T-helper 2 cell treated with Interferon-gamma antibody and Interleukin-4, amounts not matched to agents 5 μg/mL and 100 μg/mL, for 36 hours (primary cell): ENCODE measurements around the gene GAS6.
"Not testable (repeated sequence)": the region's sequence is repeated elsewhere in the genome, so short reads cannot be mapped to it uniquely, and the experiment has no call there.

Experiments used
- DNase-seq: peaks from one replicate; pipeline ENCODE4 v3.0.0; 2021; ENCODE audit warnings: low spot score
- H3K27ac Mint-ChIP-seq: one replicate; pipeline ENCODE4 v1.8.0; 2021; ENCODE audit warnings: mild to moderate bottlenecking, mixed read lengths
- H3K27me3 Mint-ChIP-seq: one replicate; pipeline ENCODE4 v1.8.0; 2021; ENCODE audit warnings: low read depth, mixed read lengths
- H3K36me3 Mint-ChIP-seq: one replicate; pipeline ENCODE4 v1.8.0; 2021; ENCODE audit warnings: low read depth, mixed read lengths
- H3K4me1 Mint-ChIP-seq: one replicate; pipeline ENCODE4 v1.8.0; 2021; ENCODE audit warnings: low read depth, mixed read lengths
- H3K4me3 Mint-ChIP-seq: one replicate; pipeline ENCODE4 v1.8.0; 2022; ENCODE audit warnings: mild to moderate bottlenecking, moderate library complexity, mixed read lengths
- H3K9me3 Mint-ChIP-seq: one replicate; pipeline ENCODE4 v1.8.0; 2021; ENCODE audit warnings: mixed read lengths

The GAS6 gene

DNA sequence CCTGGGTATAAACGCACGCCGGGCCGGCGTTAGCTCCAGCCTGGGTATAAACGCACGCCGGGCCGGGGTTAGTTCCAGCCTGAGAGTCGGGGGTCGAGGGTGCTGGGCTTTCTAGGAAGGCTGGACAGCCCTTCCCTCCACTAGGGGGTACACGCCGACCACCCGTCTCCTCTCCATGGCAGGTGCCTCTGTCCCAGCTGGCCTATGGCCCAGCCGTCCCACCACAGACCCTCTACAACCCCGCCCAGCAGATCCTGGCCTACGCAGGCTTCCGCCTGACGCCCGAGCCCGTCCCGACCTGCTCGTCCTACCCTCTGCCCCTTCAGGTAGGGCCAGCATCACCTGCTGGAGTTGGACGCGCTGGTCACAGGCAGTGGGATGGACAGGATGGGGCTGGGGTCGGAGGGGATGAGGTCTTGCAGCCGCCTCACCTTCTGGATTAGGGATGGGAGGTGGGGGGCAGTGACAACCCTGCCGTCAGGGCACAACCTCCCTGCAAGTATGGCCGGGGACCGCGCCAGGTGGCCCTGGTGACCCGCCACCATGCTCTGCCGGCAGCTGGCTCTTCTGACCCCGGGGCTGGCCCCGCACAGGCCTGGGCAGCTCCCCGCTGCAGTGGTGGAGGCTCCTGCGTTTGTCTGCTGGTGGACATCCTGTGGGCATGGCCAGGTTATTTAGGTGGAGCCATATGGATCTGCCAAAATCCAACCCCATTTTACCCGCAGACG, 59.0 kb downstream of the GAS6 start:
- Mint-ChIP-seq H3K27ac (no peak overlapping the region), H3K4me3 (no peak overlapping the region), H3K4me1 (no peaks in the 10 kb centered on the region), H3K9me3 (peaks cover 12% of the 10 kb centered on the region), H3K27me3 (no peaks in the 10 kb centered on the region), H3K36me3 (no peaks in the 10 kb centered on the region)
- no peak for DNase-seq

DNA sequence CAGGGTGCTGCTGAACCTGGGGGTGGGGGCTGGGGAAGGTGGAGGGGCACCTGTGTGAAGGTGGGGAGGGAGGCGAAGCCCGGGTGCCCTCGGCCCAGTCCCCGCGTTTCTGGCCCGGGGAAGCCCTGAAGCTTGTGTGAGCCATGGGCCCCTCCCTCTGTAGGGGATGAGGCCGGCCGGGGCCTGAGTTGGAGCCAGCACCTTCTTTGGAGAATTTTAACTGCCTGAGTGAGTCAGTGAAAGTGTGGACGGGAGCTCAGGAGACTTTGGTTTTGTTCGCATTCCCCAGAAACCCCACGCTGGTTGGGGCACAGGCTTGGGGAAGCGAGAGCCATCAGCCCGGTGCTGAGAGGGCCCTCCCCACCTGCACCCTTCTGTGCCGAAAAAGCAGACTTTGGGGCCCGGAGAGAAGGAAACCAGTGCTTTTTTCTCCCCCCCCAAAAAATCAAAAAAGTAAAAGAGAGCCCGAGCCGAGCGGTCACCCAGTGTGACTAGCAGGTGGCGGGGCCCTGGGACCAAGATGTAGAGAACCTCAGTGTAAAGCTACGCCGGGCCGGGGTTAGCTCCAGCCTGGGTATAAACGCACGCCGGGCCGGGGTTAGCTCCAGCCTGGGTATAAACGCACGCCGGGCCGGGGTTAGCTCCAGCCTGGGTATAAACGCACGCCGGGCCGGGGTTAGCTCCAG, 59.7 kb downstream of the GAS6 start:
- Mint-ChIP-seq H3K4me1 (no peaks in the 10 kb centered on the region), H3K27ac (no peak overlapping the region), H3K27me3 (no peaks in the 10 kb centered on the region), H3K4me3 (no peak overlapping the region), H3K9me3 (peaks cover 12% of the 10 kb centered on the region), H3K36me3 (no peaks in the 10 kb centered on the region)
- no peak for DNase-seq

DNA sequence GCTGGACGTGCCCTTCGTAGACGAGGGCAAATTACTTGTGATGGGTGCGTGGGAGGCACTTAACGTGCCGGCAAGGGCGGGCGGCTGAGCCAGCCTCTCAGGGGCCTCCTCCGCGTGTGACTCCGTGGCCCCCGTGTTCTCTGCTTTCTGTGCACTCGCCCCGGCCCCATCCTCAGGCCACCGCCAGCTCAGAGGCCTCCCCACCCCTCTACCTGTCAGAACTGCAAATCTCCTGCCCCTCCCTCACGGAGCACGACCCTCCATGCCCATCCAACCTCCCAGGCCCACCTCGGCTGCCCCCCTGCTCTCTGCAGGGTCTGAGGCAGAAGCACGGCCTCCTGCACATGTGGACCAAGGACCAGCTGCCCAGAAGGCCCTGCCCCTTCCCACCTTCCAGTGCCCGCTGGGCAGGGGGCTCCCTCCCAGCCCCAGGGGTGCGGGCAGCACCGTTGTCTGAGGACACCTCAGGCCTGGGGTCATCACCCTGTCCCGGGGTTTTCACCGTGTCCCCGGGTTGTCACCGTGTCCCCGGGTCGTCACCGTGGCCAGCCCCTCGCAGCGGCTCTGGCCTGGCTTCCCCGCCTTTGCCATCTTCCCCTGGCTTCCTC, 60.4 kb downstream of the GAS6 start:
- Mint-ChIP-seq H3K4me1 (no peaks in the 10 kb centered on the region), H3K4me3 (no peak overlapping the region), H3K36me3 (no peaks in the 10 kb centered on the region), H3K27me3 (no peaks in the 10 kb centered on the region), H3K9me3 (peaks cover 7% of the 10 kb centered on the region), H3K27ac (no peak overlapping the region)
- no peak for DNase-seq

DNA sequence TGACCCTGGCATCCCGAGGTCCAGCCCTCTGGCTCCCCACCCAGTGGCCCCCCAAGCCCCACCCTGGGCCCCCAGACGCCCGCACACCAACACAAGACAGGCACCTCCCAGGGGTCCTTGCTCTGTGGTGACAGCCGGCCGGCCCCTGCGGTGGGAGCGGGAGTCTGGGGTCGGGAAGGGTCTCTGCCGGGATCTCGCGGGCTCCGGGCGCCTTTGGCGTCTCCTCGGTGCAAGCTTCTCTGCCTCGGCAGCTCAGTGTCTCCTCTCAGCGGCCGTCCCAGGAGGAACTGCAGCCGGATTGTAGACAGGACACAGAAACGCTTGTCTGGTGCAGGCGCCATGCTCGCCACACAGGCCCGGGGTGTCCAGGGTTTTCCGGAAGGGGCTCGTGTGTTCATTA, 61.1 kb downstream of the GAS6 start:
- Mint-ChIP-seq H3K27me3 (no peaks in the 10 kb centered on the region), H3K4me1 (no peaks in the 10 kb centered on the region), H3K9me3 (no peaks in the 10 kb centered on the region), H3K27ac (no peak overlapping the region), H3K4me3 (no peak overlapping the region), H3K36me3 (no peaks in the 10 kb centered on the region)
- DNase-seq: no peak

DNA sequence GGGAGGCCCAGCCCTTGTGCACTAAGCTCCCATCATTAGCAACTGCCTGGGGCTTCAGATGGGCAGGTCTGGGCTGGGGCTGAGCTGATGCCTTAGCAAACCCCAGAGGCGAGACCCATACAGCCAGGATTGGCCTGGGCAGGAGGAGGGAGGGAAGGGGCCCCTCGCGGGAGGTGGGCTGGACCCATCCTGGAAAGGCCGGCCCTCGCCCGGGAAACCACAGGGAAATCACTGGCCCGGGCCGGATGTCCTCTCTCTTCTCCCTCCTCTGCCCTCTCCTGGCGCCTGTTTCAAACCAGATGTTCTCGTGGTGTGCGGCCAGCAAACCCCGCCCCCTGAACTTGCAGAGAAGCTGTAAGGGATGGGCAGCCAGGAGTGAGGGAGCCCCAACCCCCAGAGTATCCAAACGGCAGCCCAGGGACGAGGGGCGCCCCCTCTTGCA, 61.8 kb downstream of the GAS6 start:
- Mint-ChIP-seq H3K27ac (no peak overlapping the region), H3K9me3 (no peaks in the 10 kb centered on the region), H3K4me3 (no peak overlapping the region), H3K36me3 (no peaks in the 10 kb centered on the region), H3K27me3 (no peaks in the 10 kb centered on the region), H3K4me1 (no peaks in the 10 kb centered on the region)
- DNase-seq: no peak

DNA sequence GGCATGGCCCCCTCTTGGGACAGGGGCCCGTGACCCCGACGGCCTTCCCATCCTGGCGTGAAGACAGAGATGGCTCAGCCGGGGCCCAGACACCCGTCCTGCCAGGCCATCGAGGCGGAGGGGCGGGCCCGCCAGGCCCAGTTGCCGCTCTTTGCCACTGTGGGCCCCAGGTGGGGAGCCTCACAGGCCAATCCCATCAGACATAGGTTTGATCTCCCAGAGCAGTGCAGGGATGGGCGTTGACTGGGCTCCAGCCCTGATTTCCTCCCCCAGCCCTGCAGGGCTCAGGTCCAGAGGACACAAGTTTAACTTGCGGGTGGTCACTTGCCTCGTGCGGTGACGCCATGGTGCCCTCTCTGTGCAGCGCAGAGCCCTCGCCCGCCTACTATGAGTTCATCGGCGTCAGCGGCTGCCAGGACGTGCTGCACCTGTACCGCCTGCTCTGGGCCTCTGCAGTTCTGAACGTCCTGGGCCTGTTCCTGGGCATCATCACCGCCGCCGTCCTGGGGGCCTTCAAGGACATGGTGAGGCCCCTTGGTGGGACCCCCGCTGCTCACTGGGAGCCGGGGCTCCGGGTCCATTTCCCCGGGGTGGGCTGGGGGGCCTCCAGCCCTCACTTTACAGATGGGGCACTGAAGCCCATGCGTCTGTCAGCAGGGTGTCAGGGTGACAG, 62.5 kb downstream of the GAS6 start:
- no peak overlapping the region for H3K27ac Mint-ChIP-seq
- no peaks in the 10 kb centered on the region for H3K4me1 Mint-ChIP-seq
- H3K27me3 Mint-ChIP-seq: no peaks in the 10 kb centered on the region
- H3K36me3 Mint-ChIP-seq: no peaks in the 10 kb centered on the region
- DNase-seq: no peak
- no peak overlapping the region for H3K4me3 Mint-ChIP-seq
- H3K9me3 Mint-ChIP-seq: no peaks in the 10 kb centered on the region

DNA sequence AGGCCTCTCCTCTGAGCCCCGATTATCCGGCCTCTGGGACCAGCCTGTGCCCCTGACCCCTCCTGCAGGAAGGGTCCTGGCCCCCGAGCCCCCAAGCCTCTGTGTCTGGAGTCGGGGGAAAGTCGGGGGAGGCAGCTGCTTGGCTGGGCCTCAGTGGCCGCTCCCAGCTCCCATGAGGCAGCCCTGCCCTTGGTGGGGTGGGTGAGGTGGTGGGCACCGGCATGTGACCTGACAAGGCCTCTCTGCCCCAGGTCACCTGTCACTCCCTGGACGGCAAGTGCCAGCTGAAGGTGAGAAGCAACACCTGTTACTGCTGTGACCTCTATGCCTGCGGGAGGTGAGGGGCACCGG, 63.3 kb downstream of the GAS6 start:
- Mint-ChIP-seq H3K4me1 (no peaks in the 10 kb centered on the region), H3K27me3 (no peaks in the 10 kb centered on the region), H3K4me3 (no peak overlapping the region), H3K9me3 (no peaks in the 10 kb centered on the region), H3K27ac (no peak overlapping the region), H3K36me3 (no peaks in the 10 kb centered on the region)
- DNase-seq: no peak

DNA sequence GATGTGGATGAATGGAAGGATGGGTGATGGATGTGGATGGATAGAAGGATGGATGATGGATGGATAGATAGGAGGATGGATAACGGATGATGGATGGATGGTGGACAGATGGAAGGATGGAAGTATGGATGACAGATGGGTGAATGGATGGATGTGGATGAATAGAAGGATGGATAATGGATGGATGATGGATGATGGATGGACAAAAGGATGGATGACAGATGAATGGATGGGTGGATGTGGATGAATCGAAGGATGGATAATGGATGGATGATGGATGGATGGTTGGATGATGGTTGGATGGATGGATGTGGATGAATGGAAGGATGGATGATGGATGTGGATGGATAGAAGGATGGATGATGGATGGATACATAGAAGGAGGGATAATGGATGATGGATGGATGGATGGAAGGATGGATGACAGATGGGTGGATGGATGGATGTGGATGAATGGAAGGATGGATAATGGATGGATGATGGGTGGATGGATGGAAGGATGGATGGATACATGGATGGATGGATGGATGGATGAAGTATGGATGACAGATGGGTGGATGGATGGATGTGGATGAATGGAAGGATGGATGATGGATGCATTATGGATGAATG, 65.6 kb downstream of the GAS6 start:
- Mint-ChIP-seq H3K36me3 (no peaks in the 10 kb centered on the region), H3K4me3 (no peak overlapping the region), H3K27ac (no peak overlapping the region), H3K4me1 (no peaks in the 10 kb centered on the region), H3K27me3 (no peaks in the 10 kb centered on the region), H3K9me3 (no peaks in the 10 kb centered on the region)
- no peak for DNase-seq

DNA sequence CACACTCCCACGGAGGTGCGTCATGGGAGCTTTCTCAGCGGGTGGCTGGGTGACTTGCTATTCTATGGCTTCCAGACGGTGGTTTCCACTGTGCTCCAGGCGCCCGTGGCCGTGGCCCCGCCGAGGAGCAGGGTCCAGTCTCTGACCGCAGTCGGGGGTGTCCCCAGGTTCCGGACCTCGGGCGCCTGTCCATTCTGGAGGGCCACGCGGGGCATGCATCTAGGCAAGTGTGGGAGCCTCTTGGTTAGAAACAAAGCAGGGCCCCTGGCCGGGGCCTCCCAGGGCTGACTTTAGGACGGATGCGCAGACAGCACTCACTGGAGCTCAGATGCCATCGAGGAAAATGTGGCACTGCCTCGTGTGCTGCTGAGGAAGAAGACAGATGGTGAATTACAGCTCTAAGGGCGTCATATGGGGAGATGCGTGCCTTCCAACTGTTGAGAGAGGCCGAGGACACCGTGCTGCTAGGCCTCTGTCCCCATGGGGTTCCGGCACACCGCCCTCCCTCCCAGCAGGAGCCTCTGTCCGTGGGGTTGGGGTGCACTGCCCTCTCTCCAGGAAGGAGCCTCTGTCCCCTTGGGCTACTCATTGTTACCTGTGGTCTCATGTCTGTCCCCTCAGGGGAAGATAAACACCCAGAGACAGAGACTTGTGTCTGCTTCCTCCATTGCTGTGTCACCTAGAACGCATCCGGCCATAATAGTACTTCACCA, 66.8 kb downstream of the GAS6 start:
- no peaks in the 10 kb centered on the region for H3K36me3 Mint-ChIP-seq
- no peaks in the 10 kb centered on the region for H3K27me3 Mint-ChIP-seq
- H3K4me1 Mint-ChIP-seq: no peaks in the 10 kb centered on the region
- no peak for DNase-seq
- H3K9me3 Mint-ChIP-seq: no peaks in the 10 kb centered on the region
- H3K4me3 Mint-ChIP-seq: no peak overlapping the region
- no peak overlapping the region for H3K27ac Mint-ChIP-seq

DNA sequence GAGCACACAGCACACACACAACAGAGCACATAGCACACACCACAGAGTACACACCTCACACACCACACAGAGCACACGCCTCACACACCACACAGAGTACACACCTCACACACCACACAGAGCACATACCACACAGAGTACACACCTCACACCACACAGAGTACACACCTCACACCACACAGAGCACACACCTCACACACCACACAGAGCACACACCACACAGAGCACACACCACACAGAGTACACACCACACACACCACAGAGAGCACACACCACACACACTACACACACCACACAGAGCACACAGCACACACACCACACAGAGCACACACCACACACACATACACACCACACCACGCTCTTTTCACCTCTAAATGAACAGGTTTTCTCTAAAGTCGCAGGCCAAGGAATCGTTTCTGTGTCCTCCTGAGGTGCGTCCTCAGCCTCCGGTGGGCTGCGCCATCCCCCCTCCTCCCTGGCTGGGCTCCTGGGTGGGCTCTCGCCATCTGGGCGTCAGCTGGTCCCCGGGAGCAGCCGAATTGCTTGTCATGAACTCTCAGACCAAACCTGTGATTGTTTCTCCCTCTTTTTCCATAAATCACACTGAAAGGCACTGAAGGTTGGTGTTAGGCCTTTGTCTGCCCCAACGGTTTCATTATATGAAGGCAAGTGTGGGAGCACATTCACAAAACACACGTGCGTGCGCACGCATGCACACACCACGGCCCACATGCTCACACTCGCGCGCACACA, 67.5 kb downstream of the GAS6 start:
- no peaks in the 10 kb centered on the region for H3K9me3 Mint-ChIP-seq
- no peak overlapping the region for H3K4me3 Mint-ChIP-seq
- no peak overlapping the region for H3K27ac Mint-ChIP-seq
- DNase-seq: no peak
- no peaks in the 10 kb centered on the region for H3K36me3 Mint-ChIP-seq
- H3K4me1 Mint-ChIP-seq: no peaks in the 10 kb centered on the region
- no peaks in the 10 kb centered on the region for H3K27me3 Mint-ChIP-seq

DNA sequence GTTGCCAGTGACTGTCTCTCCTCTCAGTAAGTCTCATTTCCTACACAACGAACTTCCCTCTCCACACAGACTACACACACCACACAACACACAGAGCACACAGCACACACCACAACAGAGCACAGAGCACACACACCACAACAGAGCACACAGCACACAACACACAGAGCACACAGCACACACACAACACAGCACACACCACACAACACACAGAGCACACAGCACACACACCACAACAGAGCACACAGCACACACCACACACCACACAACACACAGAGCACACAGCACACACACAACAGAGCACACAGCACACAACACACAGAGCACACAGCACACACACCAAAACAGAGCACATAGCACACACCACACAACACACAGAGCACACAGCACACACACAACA, 68.5 kb downstream of the GAS6 start:
- not testable (repeated sequence) for H3K27ac Mint-ChIP-seq, H3K4me3 Mint-ChIP-seq, H3K27me3 Mint-ChIP-seq, H3K9me3 Mint-ChIP-seq, DNase-seq, H3K36me3 Mint-ChIP-seq, H3K4me1 Mint-ChIP-seq

DNA sequence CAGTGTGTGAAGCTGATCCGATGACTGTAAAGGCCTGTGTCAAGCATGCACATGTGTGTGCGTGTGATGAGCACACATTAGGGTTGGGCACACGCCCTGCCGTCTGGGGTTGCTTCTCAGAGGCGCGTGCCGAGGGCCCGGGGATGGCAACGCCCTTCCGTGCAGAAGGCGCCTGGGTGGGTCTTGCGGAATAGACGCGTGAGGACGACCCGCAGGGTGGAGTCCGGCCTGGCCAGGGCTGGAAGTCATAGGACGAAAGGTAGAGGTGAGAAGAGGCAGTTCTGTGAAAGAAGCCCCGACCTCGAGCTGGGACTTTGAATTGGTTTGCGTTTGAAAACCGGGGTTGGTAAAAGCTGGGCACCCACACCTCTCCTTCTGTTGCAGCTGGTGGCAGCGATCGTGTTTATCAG, 69.1 kb downstream of the GAS6 start:
- no peaks in the 10 kb centered on the region for H3K36me3 Mint-ChIP-seq
- H3K4me1 Mint-ChIP-seq: no peaks in the 10 kb centered on the region
- no peak for DNase-seq
- no peak overlapping the region for H3K4me3 Mint-ChIP-seq
- no peaks in the 10 kb centered on the region for H3K9me3 Mint-ChIP-seq
- no peaks in the 10 kb centered on the region for H3K27me3 Mint-ChIP-seq
- no peak overlapping the region for H3K27ac Mint-ChIP-seq

DNA sequence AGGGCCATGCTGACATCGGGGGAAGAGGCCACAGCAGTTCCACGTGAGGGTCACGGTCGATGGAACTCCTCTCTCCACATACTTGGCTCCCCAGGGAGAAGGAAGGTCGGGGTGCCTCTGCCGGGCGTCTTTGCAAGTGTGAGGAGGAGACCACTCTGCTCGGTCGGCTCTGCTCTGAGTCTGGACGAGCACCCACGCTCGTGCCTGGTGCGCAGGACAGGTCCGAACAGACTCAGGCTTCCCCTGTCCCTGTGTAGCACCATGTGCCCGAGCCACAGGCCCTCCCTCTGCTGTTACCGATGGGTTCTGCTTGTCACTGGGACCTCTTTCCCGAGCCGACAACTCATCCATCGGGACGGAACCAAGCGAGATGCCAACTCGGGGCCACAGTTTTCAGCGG, 69.8 kb downstream of the GAS6 start:
- no peaks in the 10 kb centered on the region for H3K36me3 Mint-ChIP-seq
- H3K4me1 Mint-ChIP-seq: no peaks in the 10 kb centered on the region
- no peaks in the 10 kb centered on the region for H3K27me3 Mint-ChIP-seq
- no peak overlapping the region for H3K4me3 Mint-ChIP-seq
- DNase-seq: no peak
- H3K9me3 Mint-ChIP-seq: no peaks in the 10 kb centered on the region
- H3K27ac Mint-ChIP-seq: no peak overlapping the region
